CMK (cell line): ENCODE results near the gene MAGI2.

Experiments used
- DNase-seq: peaks from one replicate; pipeline ENCODE4 v3.0.0-alpha.2; 2010; ENCODE audit warnings: low read depth

The MAGI2 gene

DNA sequence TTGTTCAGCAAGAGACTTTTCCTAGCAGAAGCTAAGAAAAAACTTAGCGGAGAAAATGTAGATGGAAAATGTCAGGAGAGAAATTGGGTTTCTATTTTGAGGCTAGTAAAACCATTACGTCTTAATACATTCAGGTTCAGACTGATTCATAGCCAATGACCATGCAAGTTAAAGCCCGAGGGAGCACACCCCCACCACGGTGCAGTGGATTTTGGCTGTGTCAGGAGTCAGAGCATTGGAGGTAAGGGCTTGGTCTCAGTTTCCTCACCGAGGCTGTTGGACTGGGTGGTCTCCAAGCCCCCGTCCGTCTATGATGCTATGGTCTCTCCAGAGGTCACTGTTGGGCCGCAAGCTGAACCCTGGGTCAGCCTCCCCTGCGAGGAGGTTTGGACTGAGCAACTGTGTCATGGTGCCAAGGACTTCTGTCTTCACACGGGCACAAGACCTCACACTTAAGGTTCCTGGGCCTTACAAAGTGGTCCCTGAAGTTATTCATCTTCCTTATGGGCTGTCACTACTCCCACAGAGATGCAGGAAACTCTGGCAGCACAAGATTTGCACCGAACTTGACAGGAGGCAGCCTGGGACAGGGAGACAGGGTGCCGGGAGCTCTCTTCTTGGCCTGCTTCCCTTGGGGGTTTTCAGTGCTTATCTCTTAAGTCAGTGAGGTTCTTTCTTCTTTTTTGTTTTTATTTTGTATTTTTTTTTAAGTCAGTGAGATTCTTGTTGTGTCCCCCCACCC, 1468.1 kb downstream of the MAGI2 start:
- DNase-seq, result no peak

DNA sequence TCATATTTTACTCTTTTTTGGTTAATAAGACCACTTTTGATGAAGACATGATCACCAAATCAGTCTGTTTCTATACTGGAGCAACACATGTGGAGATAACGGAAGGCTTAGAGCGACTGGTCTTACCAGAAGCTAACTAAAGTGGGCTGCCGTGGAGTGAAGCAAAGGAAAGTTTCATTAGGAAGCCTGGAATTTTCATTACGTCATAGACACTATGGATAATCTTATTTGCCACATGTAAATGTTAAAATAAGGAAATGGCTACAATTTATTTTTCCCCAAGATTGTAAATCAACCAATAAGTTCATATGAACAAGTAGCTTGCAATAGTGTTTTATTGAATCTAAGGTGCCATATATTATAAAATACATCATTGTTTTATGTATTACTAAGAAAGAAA, 1469.5 kb downstream of the MAGI2 start:
- no peak for DNase-seq

DNA sequence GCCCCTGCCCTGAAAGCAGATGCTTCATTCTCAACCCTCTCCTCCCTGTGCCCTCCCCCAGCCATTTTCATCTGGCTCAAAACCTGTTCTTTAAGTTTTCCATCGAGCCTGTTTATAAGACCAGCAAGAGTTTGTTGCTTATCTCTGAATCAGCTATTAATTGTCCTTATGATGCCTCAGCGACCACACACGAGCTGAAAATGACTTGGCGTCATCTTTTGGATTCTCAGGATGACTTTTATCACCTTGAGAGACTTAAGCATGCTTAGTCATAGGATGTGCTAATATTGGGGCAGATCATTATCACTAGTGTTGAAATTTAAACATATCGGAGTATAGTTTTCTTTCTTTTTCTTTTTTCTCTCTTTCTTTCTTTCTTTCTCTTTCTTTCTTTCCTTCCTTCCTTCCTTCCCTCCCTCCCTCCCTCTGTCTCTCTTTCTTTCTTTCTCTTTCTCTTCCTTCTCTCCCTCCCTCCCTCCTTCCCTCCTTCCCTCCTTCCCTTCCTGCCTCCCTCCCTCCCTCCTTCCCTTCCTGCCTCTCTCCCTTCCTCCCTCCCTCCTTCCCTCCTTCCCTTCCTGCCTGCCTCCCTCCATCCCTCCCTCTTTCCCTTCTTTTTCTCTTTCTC, 1470.4 kb downstream of the MAGI2 start:
- DNase-seq, result no peak

DNA sequence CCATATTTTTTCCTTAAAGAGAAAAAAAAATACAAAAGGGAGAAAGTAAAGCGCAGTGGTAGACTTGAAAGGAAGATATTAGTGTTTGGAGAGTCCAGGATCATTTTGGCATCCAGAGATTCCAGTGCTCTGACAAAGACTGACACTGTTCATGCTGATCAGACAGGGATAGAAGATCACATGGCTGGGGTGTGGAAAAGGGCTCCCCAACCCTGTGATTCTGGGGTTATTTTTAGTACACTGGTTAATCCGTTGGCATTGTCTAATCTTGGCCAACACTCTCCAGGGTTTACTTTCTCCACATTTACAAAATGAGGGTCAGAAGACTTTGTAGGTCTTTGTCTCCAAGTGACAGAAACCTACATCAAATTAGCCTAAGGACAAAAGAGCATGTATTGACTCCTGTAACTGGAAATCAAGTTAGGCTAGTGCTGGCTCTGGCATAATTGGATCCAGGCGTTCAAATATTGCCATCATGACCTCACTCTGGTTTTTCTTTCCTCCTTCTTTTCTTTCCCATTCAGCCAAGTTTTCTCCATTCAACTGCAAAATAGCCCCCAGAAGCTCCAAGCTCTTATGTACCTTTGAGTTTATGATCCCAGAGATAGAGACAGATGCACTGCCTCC, 1473.3 kb downstream of the MAGI2 start:
- no peak for DNase-seq

DNA sequence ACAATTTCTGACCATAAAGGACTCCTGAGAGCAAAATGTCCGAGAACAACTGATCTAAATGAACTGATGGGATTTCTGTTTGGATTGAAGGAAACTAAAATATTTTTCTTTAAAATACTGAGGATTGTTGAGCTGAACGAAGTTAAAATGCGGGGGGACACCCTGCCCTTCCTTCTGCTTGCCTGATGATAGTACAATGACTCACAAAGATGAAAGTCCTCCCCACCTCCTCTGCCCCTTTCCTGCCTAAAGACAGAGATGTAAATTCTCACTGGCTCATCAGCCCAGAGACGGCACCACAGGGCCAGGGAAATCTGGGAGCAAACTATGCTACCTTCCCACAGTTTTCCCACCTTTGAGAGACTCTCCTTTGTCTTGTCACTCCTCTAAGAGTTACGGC, 1474.2 kb downstream of the MAGI2 start:
- no peak for DNase-seq

DNA sequence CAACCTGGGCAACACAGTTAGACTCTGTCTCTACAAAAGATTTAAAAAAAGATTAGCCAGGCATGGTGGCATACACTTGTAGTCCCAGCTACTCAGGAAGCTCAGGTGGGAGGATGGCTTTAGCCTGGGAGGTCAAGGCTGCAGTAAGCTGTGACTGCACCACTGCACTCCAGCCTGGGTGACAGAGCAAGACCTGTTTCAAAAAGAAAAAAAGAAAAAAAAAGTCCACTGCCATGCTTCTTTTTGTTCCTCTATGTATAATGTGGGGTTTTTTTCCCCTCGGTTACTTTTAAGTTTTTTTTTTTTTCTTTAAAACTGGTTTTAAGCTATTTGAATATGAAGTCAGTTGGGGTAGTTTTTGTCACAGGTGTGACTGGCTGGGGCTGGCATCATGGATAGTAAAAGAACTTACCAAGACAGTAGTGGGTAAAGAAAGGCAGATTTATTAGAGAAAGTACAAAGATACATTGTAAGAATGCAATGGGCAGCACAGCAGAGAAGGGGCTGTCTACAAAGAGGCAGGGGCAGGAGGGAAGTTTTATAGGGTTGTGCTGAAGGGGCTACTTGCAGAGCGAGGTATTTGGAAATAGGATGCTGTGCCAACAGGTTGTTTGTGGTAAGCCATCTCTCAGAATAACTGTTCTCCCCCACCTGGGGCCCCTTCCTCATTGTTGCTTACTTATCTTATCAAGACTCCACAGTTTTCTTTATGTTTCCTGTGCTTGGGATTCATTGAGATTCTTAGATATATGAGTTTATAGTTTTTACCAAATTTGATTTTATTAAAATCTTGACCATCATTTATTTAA, 1477.6 kb downstream of the MAGI2 start:
- DNase-seq, result peak; percentile 35

DNA sequence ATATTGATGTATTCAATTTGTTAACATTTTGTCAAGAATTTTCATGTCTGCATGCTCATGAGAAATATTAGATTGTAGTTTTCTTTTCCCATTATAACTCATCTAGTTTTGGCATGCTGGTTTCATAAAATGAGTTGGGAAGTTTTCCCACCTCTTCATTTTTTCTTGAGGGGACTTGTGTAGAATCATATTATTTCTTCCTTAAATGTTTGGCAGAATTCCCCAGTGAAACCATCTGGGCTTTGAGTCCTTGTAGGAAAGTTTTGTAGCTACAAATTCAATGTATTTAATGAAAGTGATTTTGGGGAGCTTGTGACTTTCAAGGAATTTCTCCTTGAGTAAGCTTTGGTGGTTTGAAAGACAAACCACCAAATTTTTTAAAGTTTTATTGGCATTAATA, 1481.7 kb downstream of the MAGI2 start:
- no peak for DNase-seq

DNA sequence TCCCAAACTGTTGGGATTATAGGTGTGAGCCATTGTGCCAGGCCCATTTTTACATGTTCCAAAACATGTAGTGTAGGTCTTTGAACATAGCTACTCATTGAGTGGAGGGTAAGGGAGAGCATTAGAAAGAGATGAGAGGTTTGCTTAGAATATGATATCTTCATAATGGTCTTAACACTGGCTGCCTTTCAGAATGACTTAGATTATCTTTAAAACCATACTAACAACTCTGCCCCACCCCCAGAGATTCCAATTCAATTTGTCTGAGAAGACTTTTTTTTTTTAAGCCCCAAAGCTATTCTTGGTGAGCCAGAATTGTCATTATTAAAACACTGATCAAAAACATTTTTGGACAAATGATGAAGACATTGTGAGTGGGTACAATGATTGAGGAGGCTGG, 1486.0 kb downstream of the MAGI2 start:
- DNase-seq, result no peak
